ENCODE data around the gene BAIAP3. TPM values are rescaled to one million over a fixed set of nuclear protein-coding genes. Genes with fewer than 3 reads are reported as not detected.

Gene BAIAP3
- total and polyA plus RNA-seq, 2 experiments from 2014 or later: 0.23 to 0.86 TPM

DNA sequence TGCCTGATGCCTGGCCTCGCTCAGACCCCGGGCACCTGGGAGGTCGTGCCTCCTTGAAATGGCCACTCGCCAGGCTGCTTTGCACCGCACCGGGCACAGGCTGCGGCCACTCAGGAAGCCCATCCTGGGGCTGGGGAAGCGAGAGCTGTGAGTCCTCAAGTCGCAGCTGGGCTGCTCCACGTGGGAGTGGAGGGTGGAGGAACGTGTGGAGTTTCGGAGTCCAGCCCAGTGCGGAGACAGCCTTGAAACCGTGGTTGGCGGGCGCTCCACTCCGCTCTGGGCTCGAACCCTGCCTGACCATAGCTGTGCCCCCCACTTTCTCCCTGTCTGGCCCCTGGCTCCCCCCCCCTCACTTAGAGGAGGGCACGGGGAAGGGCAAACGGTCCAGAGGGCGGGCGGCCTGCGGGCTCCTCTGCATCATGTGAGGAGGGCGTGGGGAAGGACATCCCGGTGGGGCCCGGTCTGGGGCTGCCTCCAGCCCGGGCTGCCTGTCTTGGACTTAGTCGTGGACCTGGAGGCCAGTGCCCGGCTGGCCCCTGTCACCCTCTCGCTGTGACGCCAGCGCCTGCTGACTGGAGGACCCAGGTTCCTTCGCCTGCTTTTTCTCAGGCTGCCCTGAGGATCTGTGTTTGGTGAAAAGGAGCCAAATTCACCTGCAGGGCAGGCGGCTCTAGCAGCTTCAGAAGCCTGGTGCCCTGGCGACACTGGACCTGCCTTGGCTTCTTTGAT is 21.5 kb upstream of the BAIAP3 start:
- H3K36me3 ChIP-seq (ENCODE audit: low read depth): peaks cover 9% of the 10 kb centered on the region; the same call in 1 of the 2 replicates
- DNase-seq: peak; percentile 71
- peak overlapping the region; percentile 99 for H3K4me3 ChIP-seq
- peak overlapping the region; percentile 99 for H3K9ac ChIP-seq
- H3K79me2 ChIP-seq (ENCODE audit: insufficient read depth): peaks cover 70% of the 10 kb centered on the region
- H3K27me3 ChIP-seq (replicated peaks; ENCODE audit: insufficient read depth): no peaks in the 10 kb centered on the region
- in situ Hi-C loops (cut with MboI): no loop called here
- peaks cover 16% of the 10 kb centered on the region for H3K4me1 ChIP-seq (ENCODE audit: insufficient read depth)
- no peaks in the 10 kb centered on the region for H3K9me3 ChIP-seq (ENCODE audit: low read depth)
- H3K4me2 ChIP-seq (ENCODE audit: unreplicated experiment): peak overlapping the region; percentile 89
- H3F3A ChIP-seq (ENCODE audit: insufficient read depth): peaks cover 12% of the 10 kb centered on the region; the same call in 1 of the 2 replicates
- H4K20me1 ChIP-seq (ENCODE audit: insufficient read depth): peaks cover 21% of the 10 kb centered on the region
- 29 to 32% methylated on average over 31 to 35 of the region's 35 CpGs for WGBS, 2 experiments (ENCODE audit: low coverage in 1 of 2, low lambda C conversion rate in 2 of 2, missing lambda C conversion rate in 2 of 2)
- no peaks in the 10 kb centered on the region for H3K9me2 ChIP-seq (ENCODE audit: insufficient read depth)
- H2AFZ ChIP-seq: no peak overlapping the region
- no peak for TF ChIP-seq EZH2 (IDR thresholded peaks at IDR 0.05; ENCODE audit: insufficient read depth, poor library complexity, severe bottlenecking)
- no peak for TF ChIP-seq EZH2phosphoT487 (IDR thresholded peaks at IDR 0.05; ENCODE audit: insufficient read depth, low read depth)
- H3K27ac ChIP-seq: peak overlapping the region; percentile 78

DNA sequence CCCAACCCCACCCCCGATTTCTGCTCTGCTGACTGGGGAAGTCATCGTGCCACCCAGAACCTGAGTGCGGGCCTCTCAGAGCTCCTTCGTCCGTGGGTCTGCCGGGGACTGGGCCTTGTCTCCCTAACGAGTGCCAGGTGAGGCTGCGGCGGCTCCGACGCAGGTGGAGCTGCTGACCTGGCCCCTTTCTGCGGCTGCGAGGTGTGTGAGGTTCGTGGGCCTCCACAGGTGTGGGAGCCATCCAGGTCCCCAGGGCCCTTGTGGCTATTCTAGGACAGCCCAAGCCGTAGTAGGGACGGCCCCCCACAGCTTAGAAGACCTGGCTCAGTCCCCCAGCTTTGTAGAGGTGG is 21.0 kb upstream of the BAIAP3 start:
- DNase-seq: no peak
- no peak overlapping the region for H2AFZ ChIP-seq
- peaks cover 21% of the 10 kb centered on the region for H4K20me1 ChIP-seq (ENCODE audit: insufficient read depth)
- peaks cover 12% of the 10 kb centered on the region; the same call in 1 of the 2 replicates for H3F3A ChIP-seq (ENCODE audit: insufficient read depth)
- no peaks in the 10 kb centered on the region for H3K27me3 ChIP-seq (replicated peaks; ENCODE audit: insufficient read depth)
- H3K36me3 ChIP-seq (ENCODE audit: low read depth): peaks cover 14% of the 10 kb centered on the region; the same call in 1 of the 2 replicates
- peak overlapping the region; percentile 89 for H3K4me2 ChIP-seq (ENCODE audit: unreplicated experiment)
- no peaks in the 10 kb centered on the region for H3K9me2 ChIP-seq (ENCODE audit: insufficient read depth)
- H3K27ac ChIP-seq: peak overlapping the region; percentile 78
- H3K4me1 ChIP-seq (ENCODE audit: insufficient read depth): peaks cover 16% of the 10 kb centered on the region
- peak overlapping the region; percentile 99; the same call in 1 of the 2 replicates for H3K4me3 ChIP-seq
- peak overlapping the region; percentile 99; the same call in 1 of the 2 replicates for H3K9ac ChIP-seq
- 50 to 53% methylated on average over 16 of the region's 16 CpGs for WGBS, 2 experiments (ENCODE audit: low coverage in 1 of 2, low lambda C conversion rate in 2 of 2, missing lambda C conversion rate in 2 of 2)
- H3K79me2 ChIP-seq (ENCODE audit: insufficient read depth): peaks cover 76% of the 10 kb centered on the region
- in situ Hi-C loops (cut with MboI): no loop called here
- H3K9me3 ChIP-seq (ENCODE audit: low read depth): no peaks in the 10 kb centered on the region
- TF ChIP-seq EZH2 (IDR thresholded peaks at IDR 0.05; ENCODE audit: insufficient read depth, poor library complexity, severe bottlenecking): no peak
- TF ChIP-seq EZH2phosphoT487 (IDR thresholded peaks at IDR 0.05; ENCODE audit: insufficient read depth, low read depth): no peak

DNA sequence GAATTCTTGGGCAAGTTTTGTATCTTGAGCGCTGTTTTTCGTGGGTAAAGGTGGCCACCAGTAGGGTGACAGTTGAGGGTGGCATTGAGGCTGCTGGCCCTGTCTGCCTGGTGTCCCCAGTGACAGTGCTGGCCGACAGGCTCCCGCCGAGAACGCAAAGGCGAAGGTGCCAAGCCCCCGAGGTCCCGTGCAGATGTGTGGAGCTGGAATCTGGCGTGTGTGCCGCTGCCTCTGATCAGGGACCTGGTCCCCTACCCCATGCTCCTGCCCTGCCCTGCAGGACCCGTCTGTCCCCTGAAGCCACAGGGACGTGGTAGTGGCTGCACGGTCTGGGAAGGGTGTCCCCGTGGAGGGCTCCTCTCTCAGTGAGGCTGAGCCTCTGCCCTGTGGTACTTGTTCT is 20.5 kb upstream of the BAIAP3 start:
- H3K36me3 ChIP-seq (ENCODE audit: low read depth): peaks cover 15% of the 10 kb centered on the region; the same call in 1 of the 2 replicates

DNA sequence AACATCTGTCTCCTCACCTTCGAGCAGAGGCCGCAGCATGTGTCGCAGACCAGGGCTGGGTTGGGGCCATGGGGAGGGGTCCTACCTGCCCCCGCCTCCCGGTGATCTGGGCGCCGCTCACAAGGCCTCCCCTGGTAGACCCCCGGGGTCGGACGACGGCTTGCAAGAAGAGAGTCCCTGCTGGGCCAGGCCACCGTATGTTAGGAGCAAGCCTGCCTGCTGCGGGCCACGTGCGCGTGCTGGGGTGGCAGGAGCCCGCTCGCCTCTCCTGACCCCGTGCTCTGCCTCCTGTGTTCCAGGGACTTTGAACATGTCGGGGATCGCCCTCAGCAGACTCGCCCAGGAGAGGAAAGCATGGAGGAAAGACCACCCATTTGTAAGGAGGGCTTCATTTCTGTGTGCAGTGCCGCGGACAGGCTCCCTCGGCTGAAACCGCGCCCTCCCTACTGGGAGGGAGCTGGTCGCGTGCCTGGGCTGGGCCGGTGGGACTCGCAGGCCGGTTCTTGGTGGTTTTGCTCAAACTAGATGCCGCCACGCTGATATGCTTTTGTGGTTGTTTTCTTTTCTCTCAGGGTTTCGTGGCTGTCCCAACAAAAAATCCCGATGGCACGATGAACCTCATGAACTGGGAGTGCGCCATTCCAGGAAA is 19.6 kb upstream of the BAIAP3 start:
- Histone ChIP-seq H3K9ac (no peak overlapping the region), H3K9me2 (ENCODE audit: insufficient read depth) (no peaks in the 10 kb centered on the region), H3K4me3 (no peak overlapping the region), H4K20me1 (ENCODE audit: insufficient read depth) (peaks cover 21% of the 10 kb centered on the region), H3K27me3 (replicated peaks; ENCODE audit: insufficient read depth) (no peaks in the 10 kb centered on the region), H3K9me3 (ENCODE audit: low read depth) (no peaks in the 10 kb centered on the region), H3K4me1 (ENCODE audit: insufficient read depth) (peaks cover 16% of the 10 kb centered on the region), H3K79me2 (ENCODE audit: insufficient read depth) (peaks cover 90% of the 10 kb centered on the region), H3K4me2 (ENCODE audit: unreplicated experiment) (no peak overlapping the region), H2AFZ (no peak overlapping the region), H3K27ac (no peak overlapping the region), H3K36me3 (ENCODE audit: low read depth) (peaks cover 23% of the 10 kb centered on the region), H3F3A (ENCODE audit: insufficient read depth) (peaks cover 12% of the 10 kb centered on the region; the same call in 1 of the 2 replicates)
- TF ChIP-seq EZH2phosphoT487 (IDR thresholded peaks at IDR 0.05; ENCODE audit: insufficient read depth, low read depth) (no peak), EZH2 (IDR thresholded peaks at IDR 0.05; ENCODE audit: insufficient read depth, poor library complexity, severe bottlenecking) (no peak)
- DNase-seq: no peak
- WGBS, 2 experiments (ENCODE audit: low coverage in 1 of 2, low lambda C conversion rate in 2 of 2, missing lambda C conversion rate in 2 of 2): 84 to 88% methylated on average over 30 to 32 of the region's 38 CpGs
- in situ Hi-C loops (cut with MboI): no loop called here

More for the DNA sequence above, 20.5 kb upstream of the BAIAP3 start:
- no peak for DNase-seq
- TF ChIP-seq EZH2 (IDR thresholded peaks at IDR 0.05; ENCODE audit: insufficient read depth, poor library complexity, severe bottlenecking) (no peak), EZH2phosphoT487 (IDR thresholded peaks at IDR 0.05; ENCODE audit: insufficient read depth, low read depth) (no peak)
- no peaks in the 10 kb centered on the region for H3K9me3 ChIP-seq (ENCODE audit: low read depth)
- in situ Hi-C loops (cut with MboI): no loop called here
- H2AFZ ChIP-seq: no peak overlapping the region
- H3K9ac ChIP-seq: no peak overlapping the region
- H3K79me2 ChIP-seq (ENCODE audit: insufficient read depth): peaks cover 80% of the 10 kb centered on the region
- H3F3A ChIP-seq (ENCODE audit: insufficient read depth): peaks cover 12% of the 10 kb centered on the region; the same call in 1 of the 2 replicates
- H3K27ac ChIP-seq: no peak overlapping the region
- H3K4me2 ChIP-seq (ENCODE audit: unreplicated experiment): no peak overlapping the region
- peaks cover 16% of the 10 kb centered on the region for H3K4me1 ChIP-seq (ENCODE audit: insufficient read depth)
- 84 to 86% methylated on average over 15 of the region's 15 CpGs for whole genome bisulfite sequencing, 2 experiments (ENCODE audit: low coverage in 1 of 2, low lambda C conversion rate in 2 of 2, missing lambda C conversion rate in 2 of 2)
- H4K20me1 ChIP-seq (ENCODE audit: insufficient read depth): peaks cover 21% of the 10 kb centered on the region
- H3K9me2 ChIP-seq (ENCODE audit: insufficient read depth): no peaks in the 10 kb centered on the region
- no peaks in the 10 kb centered on the region for H3K27me3 ChIP-seq (replicated peaks; ENCODE audit: insufficient read depth)
- no peak overlapping the region for H3K4me3 ChIP-seq
